HG02798 (cell line): ENCODE measurements around the gene CCDC178.
A peak's percentile ranks its signal among the peaks of the same experiment; 100 is the strongest.
"Not testable (repeated sequence)": the region's sequence is repeated elsewhere in the genome, so short reads cannot be mapped to it uniquely, and the experiment has no call there.

Source experiments
- ATAC-seq: cut with Tn5 transposase; IDR thresholded peaks from one replicate; pipeline ENCODE4 v1.9.1; 2021; ENCODE audit warnings: mild to moderate bottlenecking; ENCODE audit not compliant: unreplicated experiment, poor library complexity

The CCDC178 gene

DNA sequence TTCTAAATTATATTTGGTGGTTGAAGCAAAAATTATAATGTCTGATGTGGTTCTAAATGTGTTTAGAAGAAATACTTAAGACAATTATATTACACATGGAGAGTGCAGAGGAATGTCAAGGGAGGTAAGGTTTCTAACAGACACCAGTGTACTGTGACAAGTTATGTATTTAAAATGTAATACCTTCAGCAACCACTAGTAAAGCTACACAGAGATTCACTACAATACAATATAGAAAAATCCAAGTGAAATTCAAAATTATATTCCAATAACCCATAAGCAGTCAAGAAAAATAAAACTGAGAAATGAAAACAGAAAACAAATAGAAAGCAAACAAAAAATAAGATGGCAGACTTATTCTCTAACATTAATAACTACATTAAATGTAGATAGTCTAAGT is 418.2 kb downstream of the CCDC178 start:
- ATAC-seq: no peak

DNA sequence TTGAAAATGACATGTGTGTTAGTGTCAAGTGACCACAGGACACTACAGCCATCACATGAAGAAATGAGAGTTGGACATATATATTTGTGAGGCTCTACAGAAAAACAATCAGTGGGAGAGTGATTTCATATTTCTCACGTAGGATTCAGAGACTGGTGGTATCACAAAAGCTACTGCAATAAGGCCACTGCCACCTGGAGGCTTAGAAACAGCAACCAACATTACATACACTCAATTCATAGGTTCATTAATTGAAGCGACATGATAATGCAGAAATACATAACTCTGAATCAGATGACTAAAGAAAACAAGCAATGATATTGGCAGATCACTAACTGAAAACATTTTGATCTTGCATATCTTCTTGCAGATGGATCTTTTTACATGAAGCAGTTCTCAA is 419.6 kb downstream of the CCDC178 start:
- ATAC-seq: no peak

DNA sequence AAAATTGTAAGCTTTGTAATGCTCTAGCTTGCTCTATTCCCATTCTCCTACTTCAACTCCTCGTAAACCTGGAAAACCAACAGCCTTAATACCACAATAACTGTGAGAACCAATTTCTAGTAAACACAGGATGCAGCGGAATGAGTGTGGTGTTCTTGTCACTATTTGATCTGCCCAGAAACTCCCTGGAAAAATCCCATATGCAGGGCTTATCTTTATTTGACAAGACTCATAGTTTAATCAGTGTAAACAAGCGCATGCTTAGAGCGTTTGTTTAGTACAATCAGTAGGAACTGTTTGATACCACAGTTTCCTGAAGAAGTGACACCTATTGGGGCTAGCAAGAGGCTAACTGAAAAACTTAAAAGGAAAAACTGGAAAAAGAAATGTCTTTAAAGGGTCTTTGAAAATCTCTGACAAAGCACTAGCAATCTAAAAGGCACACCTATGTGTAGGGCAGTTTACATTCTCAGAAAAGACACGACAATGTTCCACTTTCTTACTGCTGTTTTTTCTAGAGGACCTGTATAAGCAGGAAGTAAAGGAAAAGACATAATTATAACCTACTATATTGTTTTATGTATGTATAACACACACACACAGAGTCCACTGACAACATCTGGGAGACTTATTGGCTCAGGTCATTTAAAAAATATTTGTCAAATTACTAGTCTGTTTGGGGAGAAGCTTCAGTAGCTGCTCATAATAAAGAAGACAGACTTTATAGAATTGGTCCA is 426.3 kb downstream of the CCDC178 start:
- no peak for ATAC-seq

DNA sequence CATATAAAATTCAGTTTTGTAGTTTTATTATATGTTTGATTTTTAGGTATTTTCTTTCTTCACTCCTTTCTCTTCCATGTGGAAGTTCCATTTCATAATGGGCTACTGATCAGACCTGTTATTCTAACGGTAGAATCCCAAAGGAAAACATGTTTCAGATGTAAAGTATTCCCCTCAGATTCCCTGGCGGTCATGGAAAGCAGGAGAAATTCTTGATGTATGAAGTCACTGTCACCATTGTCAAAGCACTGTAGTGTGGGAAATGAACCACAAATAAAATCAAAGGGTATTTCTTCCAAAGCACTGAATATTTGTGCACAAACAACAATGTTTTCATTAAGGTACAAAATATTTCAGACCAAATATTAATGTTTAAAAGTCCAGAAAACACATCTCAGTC is 430.4 kb downstream of the CCDC178 start:
- no peak for ATAC-seq

- no peak for ATAC-seq
These were observed 441.6 kb downstream of the CCDC178 start for GRCh38 chr18:32998921-32999320.

GRCh38 chr18:32998285-32998684 is 442.2 kb downstream of the CCDC178 start:
- ATAC-seq: no peak

- no peak for ATAC-seq
These were observed 456.8 kb downstream of the CCDC178 start for GRCh38 chr18:32983721-32984120.

GRCh38 chr18:32980896-32981295 is 459.6 kb downstream of the CCDC178 start:
- ATAC-seq: no peak

DNA sequence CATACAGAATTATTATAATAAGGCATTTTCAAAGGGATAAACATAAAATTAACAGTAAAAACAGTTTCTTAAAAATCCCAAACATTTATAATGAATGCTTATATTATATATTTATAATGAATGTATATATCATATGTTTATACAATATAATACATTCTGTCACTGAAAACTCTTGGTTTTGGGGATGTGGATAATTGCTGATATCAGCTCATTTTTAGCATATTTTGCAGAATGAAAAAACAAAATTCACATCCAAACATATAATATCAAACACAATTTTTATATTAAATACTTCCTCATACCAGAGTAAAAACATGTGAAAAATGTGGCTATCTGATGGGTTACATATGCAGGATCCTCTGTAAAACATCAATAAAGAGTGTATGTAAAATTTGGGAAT is 465.0 kb downstream of the CCDC178 start:
- ATAC-seq: no peak

- ATAC-seq: peak; percentile 4
These were observed 465.4 kb downstream of the CCDC178 start for GRCh38 chr18:32975163-32975436.

DNA sequence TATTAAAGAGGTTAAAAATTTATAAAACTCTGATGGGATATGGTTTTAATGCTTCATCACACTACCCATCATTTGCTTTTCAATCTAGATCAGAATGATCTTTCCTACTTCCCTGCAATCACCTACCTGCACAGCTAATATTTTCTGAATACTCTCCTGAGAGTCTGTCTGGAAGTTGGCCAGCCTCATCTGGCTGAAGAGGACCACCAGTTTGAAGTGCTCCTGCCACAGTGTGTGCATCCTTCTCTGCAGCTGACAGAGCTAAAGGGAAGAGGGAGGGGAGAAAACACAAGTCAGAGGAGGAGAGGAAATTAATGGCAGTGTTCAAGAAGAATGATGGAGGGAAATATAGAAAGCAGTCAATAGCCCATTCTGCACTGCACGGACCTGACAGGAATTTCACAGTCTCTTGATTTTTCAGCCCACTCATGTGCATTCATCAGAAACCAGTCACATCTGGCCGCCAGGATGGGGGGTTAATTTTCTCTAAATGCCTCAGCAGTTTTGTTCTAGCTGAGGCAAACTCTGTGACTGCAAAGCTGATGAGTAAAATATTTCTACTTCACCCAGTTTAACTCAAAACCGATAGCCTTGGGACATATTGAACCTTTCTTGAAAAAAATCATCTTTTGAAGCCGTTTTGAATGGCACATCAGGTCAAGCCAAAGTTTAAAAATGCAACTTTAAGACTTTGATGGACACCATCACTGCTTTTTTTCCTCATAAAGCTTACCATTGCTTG is 465.9 kb downstream of the CCDC178 start:
- peak; percentile 76 for ATAC-seq

DNA sequence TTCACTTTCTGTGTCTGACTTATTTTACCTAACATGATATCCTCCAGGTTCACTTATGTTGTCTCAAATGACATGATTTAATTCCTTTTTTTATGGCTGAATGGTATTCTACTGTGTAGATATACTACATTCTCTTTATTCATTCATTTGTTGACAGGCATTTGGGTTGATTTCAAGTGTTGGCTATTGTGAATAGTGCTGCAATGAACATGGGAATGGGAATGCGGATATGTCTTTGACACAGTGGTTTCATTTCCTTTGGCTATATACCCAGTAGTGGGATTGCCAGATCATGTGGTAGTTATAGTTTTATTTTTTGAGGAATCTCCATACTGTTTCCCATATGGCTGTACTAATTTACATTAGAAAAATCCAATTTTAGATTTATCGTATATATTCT is 472.3 kb downstream of the CCDC178 start:
- no peak for ATAC-seq

- no peak for ATAC-seq
These were observed 474.4 kb downstream of the CCDC178 start for GRCh38 chr18:32966141-32966540.

DNA sequence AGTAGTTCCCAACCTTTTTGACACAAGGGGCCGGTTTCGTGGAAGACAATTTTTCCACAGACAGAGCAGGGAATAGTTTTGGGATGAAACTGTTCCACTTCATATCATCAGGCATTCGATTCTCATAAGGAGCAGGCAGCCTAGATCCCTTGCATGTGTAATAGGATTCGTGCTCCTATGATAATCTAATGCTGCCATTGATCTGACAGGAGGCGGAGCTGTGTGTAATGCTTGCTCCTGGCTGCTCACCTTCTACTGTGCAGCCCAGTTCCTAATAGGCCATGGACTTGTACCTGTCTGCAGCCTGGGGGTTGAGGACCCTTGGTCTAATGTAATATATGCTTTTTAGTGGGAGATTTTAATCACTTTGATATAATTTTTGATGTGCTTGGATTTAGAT is 479.0 kb downstream of the CCDC178 start:
- no peak for ATAC-seq

GRCh38 chr18:32958746-32959145 is 481.8 kb downstream of the CCDC178 start:
- ATAC-seq: peak; percentile 65

- no peak for ATAC-seq
These were observed 483.8 kb downstream of the CCDC178 start for GRCh38 chr18:32956591-32957315.

DNA sequence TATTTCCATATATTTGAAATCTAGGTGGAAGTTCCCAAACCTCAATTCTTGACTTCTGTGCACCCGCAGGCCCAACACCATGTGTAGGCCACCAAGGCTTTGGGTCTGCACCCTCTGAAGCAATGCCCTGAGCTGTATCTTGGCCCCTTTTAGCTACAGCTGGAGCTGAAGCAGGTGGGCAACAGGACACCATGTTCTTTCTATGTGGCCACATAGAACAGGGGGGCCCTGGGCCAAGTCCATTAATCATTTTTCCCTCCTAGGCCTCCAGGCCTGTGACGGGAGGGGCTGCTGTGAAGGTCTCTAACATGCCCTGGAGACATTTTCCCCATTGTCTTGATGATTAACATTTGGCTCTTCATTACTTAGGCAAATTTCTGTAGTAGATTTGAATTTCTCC is 488.2 kb downstream of the CCDC178 start:
- not testable (repeated sequence) for ATAC-seq

DNA sequence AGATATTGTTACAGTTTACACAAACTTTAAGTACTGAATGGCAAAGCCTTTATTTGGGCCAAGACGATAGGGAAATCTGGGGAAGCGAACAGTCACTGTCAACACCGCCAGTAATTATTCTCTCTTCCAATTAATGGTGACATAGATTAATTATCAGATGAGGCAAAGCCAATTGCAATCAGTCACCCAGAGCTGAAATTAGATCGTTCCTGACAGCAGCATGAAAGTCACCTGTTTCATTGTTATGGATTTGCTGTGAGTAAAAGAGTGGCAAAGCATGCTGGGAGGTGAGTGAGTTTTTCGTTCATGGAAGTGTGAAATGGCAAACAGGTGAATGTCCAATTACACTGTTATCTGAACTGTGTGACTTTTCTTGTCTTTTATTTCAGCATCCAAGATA is 502.9 kb downstream of the CCDC178 start:
- ATAC-seq: no peak

- no peak for ATAC-seq
These were observed 503.5 kb downstream of the CCDC178 start for GRCh38 chr18:32937066-32937465.

DNA sequence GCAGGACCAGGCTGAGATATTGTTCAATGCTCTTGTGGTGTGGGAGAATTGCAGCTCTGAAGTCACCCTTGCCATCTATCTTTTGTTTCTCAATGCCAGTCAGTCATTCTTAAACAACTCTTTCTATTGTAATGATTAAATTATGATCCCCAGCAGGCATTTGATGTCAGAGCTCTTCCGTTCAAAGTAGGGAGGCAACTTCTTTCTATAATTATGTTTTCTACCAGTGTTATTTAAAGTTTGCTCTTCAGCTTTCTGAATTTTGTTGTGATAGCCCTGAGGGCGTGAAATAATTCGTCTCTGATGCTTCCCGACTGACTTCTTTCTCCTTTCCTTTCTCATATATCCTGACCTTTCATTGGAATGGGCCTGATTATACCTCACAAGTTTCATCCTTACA is 506.3 kb downstream of the CCDC178 start:
- ATAC-seq: no peak

- peak; percentile 99 for ATAC-seq
These were observed 509.7 kb downstream of the CCDC178 start for GRCh38 chr18:32930695-32931301.
